MCF 10A (cell line): ENCODE measurements around the gene MFAP4. TPM values are rescaled to one million over a fixed set of nuclear protein-coding genes. Genes with fewer than 3 reads are reported as not detected.
A peak's percentile ranks its signal among the peaks of the same experiment; 100 is the strongest.
"Not testable (repeated sequence)": the region's sequence is repeated elsewhere in the genome, so short reads cannot be mapped to it uniquely, and the experiment has no call there.

Experiments
- BruUV-seq: library from RNA; stranded (reverse); fragments of 400-500 nt; replicated peaks from 2 replicates; lab custom pipeline; 2021; lab: Mats Ljungman, UMichigan
- CTCF ChIA-PET: fragments of 300-600 bp; sonication (Branson Sonifier 250); formaldehyde crosslinking; extraction: SDS; loops from one replicate; lab custom pipeline; 2021; ENCODE audit warnings: antibody characterized with exemption, inconsistent platforms; lab: Yijun Ruan, JAX
- POLR2A ChIA-PET: fragments of 300-600, 350-650 bp; sonication (Branson Sonifier 250); formaldehyde crosslinking; extraction: SDS; loops from one replicate; lab custom pipeline; 2020; ENCODE audit warnings: antibody characterized with exemption, inconsistent platforms; lab: Yijun Ruan, JAX
- DNase-seq: peaks from one replicate; pipeline ENCODE4 v3.0.0-alpha.2; 2018; ENCODE audit not compliant: unreplicated experiment
- H3K27ac Mint-ChIP-seq: one replicate; pipeline ENCODE4 v1.8.0; 2022; ENCODE audit warnings: mild to moderate bottlenecking, low read depth, mixed read lengths; ENCODE audit not compliant: unreplicated experiment
- H3K27me3 Mint-ChIP-seq: one replicate; pipeline ENCODE4 v1.8.0; 2022; ENCODE audit warnings: mixed read lengths; ENCODE audit not compliant: insufficient read depth, unreplicated experiment
- H3K36me3 Mint-ChIP-seq: one replicate; pipeline ENCODE4 v1.8.0; 2022; ENCODE audit warnings: mild to moderate bottlenecking, moderate library complexity, mixed read lengths; ENCODE audit not compliant: insufficient read depth, unreplicated experiment
- H3K4me1 Mint-ChIP-seq: one replicate; pipeline ENCODE4 v1.8.0; 2022; ENCODE audit warnings: mixed read lengths; ENCODE audit not compliant: insufficient read depth, unreplicated experiment
- H3K4me3 Mint-ChIP-seq: one replicate; pipeline ENCODE4 v1.8.0; 2022; ENCODE audit warnings: mild to moderate bottlenecking, moderate library complexity, mixed read lengths; ENCODE audit not compliant: unreplicated experiment
- H3K9me3 Mint-ChIP-seq: one replicate; pipeline ENCODE4 v1.8.0; 2022; ENCODE audit warnings: mixed read lengths; ENCODE audit not compliant: unreplicated experiment
- intact Hi-C: fragments of 100-400 bp; cut with micrococcal nuclease; formaldehyde crosslinking; loops from 2 replicates; pipeline ENCODE4 v1.14.1; 2022
- total RNA-seq: library from RNA; stranded (reverse); gene quantifications from 2 replicates; pipeline ENCODE4 v1.2.3, GENCODE V29; 2022
- TF ChIP-seq, protein P1 (sequence below): fragments of 200-600 bp; IDR thresholded peaks from one replicate; pipeline ENCODE4 v1.8.0; 2022; ENCODE audit warnings: antibody characterized with exemption, mild to moderate bottlenecking; ENCODE audit not compliant: unreplicated experiment

MFAP4 gene
- total RNA-seq, 1 experiment from 2014 or later, result not detected

DNA sequence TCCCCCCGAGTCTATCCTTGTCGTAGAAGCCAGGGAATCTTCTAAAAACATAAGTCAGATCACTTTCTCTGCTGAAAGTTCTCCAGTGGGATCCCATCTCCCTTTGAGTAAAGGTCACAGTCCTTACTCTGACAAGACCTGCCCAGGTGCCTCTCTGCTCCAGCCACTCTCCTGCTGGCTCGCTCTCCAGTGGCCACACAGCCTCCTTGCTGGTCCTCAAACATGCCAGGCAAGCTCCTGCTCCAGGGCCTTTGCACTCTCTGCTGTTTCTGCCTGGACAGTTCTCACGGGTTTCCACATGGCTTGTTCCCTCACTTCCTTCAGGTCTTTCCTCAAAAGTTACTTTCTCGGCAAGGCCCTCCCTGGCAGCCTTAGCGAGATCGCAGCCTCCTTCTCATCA, 27.8 kb downstream of the MFAP4 start:
- Mint-ChIP-seq H3K9me3 (no peaks in the 10 kb centered on the region), H3K36me3 (peaks cover 18% of the 10 kb centered on the region), H3K4me1 (peaks cover 17% of the 10 kb centered on the region), H3K27me3 (no peaks in the 10 kb centered on the region), H3K27ac (no peak overlapping the region), H3K4me3 (no peak overlapping the region)
- DNase-seq, result no peak
- CTCF ChIA-PET, result interaction anchor here (0.7 to 1.2 kb wide), 2 partner anchors 62 to 88 kb away, joined by 3 read pairs; no protein-coding TSS in a partner anchor
- TF ChIP-seq, protein P1, sequence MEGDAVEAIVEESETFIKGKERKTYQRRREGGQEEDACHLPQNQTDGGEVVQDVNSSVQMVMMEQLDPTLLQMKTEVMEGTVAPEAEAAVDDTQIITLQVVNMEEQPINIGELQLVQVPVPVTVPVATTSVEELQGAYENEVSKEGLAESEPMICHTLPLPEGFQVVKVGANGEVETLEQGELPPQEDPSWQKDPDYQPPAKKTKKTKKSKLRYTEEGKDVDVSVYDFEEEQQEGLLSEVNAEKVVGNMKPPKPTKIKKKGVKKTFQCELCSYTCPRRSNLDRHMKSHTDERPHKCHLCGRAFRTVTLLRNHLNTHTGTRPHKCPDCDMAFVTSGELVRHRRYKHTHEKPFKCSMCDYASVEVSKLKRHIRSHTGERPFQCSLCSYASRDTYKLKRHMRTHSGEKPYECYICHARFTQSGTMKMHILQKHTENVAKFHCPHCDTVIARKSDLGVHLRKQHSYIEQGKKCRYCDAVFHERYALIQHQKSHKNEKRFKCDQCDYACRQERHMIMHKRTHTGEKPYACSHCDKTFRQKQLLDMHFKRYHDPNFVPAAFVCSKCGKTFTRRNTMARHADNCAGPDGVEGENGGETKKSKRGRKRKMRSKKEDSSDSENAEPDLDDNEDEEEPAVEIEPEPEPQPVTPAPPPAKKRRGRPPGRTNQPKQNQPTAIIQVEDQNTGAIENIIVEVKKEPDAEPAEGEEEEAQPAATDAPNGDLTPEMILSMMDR, result no peak
- intact Hi-C loops, result no loop called here
- BruUV-seq, result no TSS peak
- POLR2A ChIA-PET, result no interaction called here

DNA sequence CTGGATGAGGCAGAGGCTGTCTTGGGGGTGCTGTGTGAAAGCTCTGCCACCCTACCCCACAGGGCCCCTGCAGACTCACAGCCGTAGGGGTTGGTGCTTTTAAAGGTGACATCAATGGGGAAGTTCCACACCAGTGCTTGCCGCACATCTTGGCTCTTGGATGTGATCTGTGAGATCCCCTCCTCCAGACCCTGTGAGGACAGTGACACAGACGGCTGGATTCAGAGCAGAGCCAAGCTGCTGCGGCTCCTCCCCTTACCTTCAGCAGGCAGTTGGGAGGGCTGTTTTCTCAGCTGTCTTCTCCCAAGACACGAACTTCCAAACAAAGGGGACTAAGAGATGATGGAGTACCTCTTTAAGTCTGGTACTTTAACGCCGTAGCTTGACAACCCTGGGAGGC, 29.2 kb downstream of the MFAP4 start:
- no peaks in the 10 kb centered on the region for H3K9me3 Mint-ChIP-seq
- no peaks in the 10 kb centered on the region for H3K27me3 Mint-ChIP-seq
- no TSS peak for BruUV-seq
- no peak for DNase-seq
- H3K27ac Mint-ChIP-seq, result no peak overlapping the region
- H3K4me3 Mint-ChIP-seq, result no peak overlapping the region
- peaks cover 18% of the 10 kb centered on the region for H3K36me3 Mint-ChIP-seq
- POLR2A ChIA-PET, result interaction anchor here (1.1 to 1.2 kb wide), 2 partner anchors 21 to 90 kb away, joined by 3 to 7 read pairs; partner anchors contain the start of gene MAPK7
- TF ChIP-seq, protein P1, result no peak
- CTCF ChIA-PET, result interaction anchor here (0.8 kb wide), 1 partner anchor 1460 kb away, joined by 3 read pairs; no protein-coding TSS in a partner anchor
- intact Hi-C loops, result no loop called here
- peaks cover 22% of the 10 kb centered on the region for H3K4me1 Mint-ChIP-seq

- Mint-ChIP-seq H3K9me3 (no peaks in the 10 kb centered on the region), H3K36me3 (peaks cover 21% of the 10 kb centered on the region), H3K4me1 (peaks cover 22% of the 10 kb centered on the region), H3K4me3 (no peak overlapping the region), H3K27ac (no peak overlapping the region), H3K27me3 (no peaks in the 10 kb centered on the region)
- TF ChIP-seq, protein P1, result no peak
- CTCF ChIA-PET, result interaction anchor here (0.8 kb wide), 1 partner anchor 1459 kb away, joined by 3 read pairs; no protein-coding TSS in a partner anchor
- no peak for DNase-seq
- intact Hi-C loops, result no loop called here
- BruUV-seq, result no TSS peak
- POLR2A ChIA-PET, result no interaction called here
Measured at GRCh38 chr17:19357351-19357750, 29.6 kb downstream of the MFAP4 start.

DNA sequence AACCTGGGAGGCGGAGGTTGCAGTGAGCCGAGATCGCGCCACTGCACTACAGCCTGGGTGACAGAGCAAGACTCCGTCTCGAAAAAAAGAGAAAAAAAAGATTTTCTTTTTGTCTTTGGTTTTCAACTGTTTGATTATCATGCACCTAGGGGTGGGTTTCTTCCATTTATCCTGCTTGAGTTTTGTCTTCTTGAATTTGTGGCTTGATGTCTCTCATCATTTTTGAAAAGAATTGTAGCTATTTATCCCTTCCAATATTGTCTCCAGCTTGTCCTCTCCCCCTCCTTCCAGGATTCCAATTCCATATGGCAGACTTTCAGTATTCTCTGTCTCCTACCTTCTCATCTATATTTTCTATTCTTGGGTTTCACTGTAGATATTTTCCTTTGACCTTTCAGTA, 32.2 kb downstream of the MFAP4 start:
- CTCF ChIA-PET, result interaction anchor here (1.1 to 1.9 kb wide), 4 partner anchors 8 to 411 kb away, joined by 3 to 9 read pairs (median 6); partner anchors contain the start of genes B9D1 and MAPK7
- intact Hi-C loops, result no loop called here
- Mint-ChIP-seq H3K36me3 (peaks cover 26% of the 10 kb centered on the region), H3K4me1 (peaks cover 14% of the 10 kb centered on the region), H3K27ac (peak overlapping the region; percentile 64), H3K9me3 (no peaks in the 10 kb centered on the region), H3K27me3 (no peaks in the 10 kb centered on the region), H3K4me3 (no peak overlapping the region)
- TF ChIP-seq, protein P1, result no peak
- POLR2A ChIA-PET, result interaction anchor here (0.7 to 1.4 kb wide), 5 partner anchors 8 to 27 kb away, joined by 3 to 13 read pairs (median 3); partner anchors contain the start of gene B9D1
- DNase-seq, result no peak
- no TSS peak for BruUV-seq

DNA sequence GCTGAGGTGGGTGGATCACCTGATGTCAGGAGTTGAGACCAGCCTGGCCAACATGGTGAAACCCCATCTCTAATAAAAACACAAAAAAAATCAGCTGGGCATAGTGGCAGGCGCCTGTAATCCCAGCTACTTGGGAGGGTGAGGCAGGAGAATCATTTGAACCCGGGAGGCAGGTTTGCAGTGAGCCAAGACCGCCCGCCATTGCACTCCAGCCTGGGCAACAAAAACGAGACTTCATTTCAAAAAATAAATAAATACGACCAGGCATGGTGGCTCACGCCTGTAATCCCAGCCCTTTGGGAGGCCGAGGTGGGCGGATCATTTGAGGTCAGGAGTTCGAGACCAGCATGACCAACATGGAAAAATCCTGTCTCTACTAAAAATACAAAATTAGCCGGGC, 33.6 kb downstream of the MFAP4 start:
- H3K27ac Mint-ChIP-seq, H3K9me3 Mint-ChIP-seq, H3K27me3 Mint-ChIP-seq, intact Hi-C loops, DNase-seq, H3K4me3 Mint-ChIP-seq, BruUV-seq: not testable (repeated sequence)
- CTCF ChIA-PET, result interaction anchor here (1.3 to 1.9 kb wide), 3 partner anchors 9 to 94 kb away, joined by 3 to 9 read pairs (median 7); partner anchors contain the start of gene B9D1
- peaks cover 14% of the 10 kb centered on the region for H3K4me1 Mint-ChIP-seq
- H3K36me3 Mint-ChIP-seq, result peaks cover 17% of the 10 kb centered on the region
- POLR2A ChIA-PET, result interaction anchor here (0.7 to 1.4 kb wide), 4 partner anchors 9 to 95 kb away, joined by 3 to 13 read pairs (median 3); partner anchors contain the start of gene B9D1
